T-cell (primary cell): ENCODE data around the gene SIGLEC6. TPM values are rescaled to one million over a fixed set of nuclear protein-coding genes. Genes with fewer than 3 reads are reported as not detected.
"Not testable (repeated sequence)": the region's sequence is repeated elsewhere in the genome, so short reads cannot be mapped to it uniquely, and the experiment has no call there.

Experiments
- ATAC-seq, 4 experiments: fragments of 200-7000 bp in 3 of 4; fragments of 150-1000 bp in 1 of 4; cut with Tn5 transposase; replicated peaks in 1 of 4; 1 replicate in 3 of 4; 2 replicates in 1 of 4; pipeline ENCODE4 v1.10.0; 2021; ENCODE audit warnings: moderate library complexity in 3 of 4, mild to moderate bottlenecking in 2 of 4, moderate number of reproducible peaks in 1 of 4
- CTCF ChIA-PET, 2 donors: fragments of 300-600 bp; sonication (Branson Sonifier 250); formaldehyde crosslinking; loops; one replicate each; lab custom pipeline; 2022; ENCODE audit warnings: antibody characterized with exemption in 2 of 2; lab: Charles Lee
- POLR2A ChIA-PET, 2 donors: fragments of 300-600 bp; sonication (Branson Sonifier 250); formaldehyde crosslinking; loops; one replicate each; lab custom pipeline; 2022; ENCODE audit warnings: antibody characterized with exemption in 2 of 2; lab: Charles Lee
- DNase-seq, 35 experiments: peaks; one replicate each; pipeline versions ENCODE4 v3.0.0 to v3.0.0-alpha.2; 2013 to 2023
- H3K27ac ChIP-seq: one replicate; pipeline ENCODE4 v1.5.1; 2013; ENCODE audit warnings: low read length
- H3K27me3 ChIP-seq, 2 experiments: replicated peaks in 1 of 2; 1 replicate in 1 of 2; 2 replicates in 1 of 2; pipeline versions ENCODE4 v1.6.1 to v1.7.0; 2013; ENCODE audit warnings: low read length in 1 of 2, mixed read lengths in 1 of 2; ENCODE audit not compliant: control insufficient read depth in 2 of 2, insufficient read depth in 2 of 2; ENCODE audit errors: extremely low read depth in 1 of 2
- H3K36me3 ChIP-seq, 2 donors: 1 replicate in 1 of 2; 2 replicates in 1 of 2; pipeline versions ENCODE4 v1.6.1 to v1.7.0; 2013; ENCODE audit warnings: low read length in 1 of 2; ENCODE audit not compliant: control insufficient read depth in 2 of 2, insufficient read depth in 1 of 2; ENCODE audit errors: extremely low read depth in 1 of 2
- H3K4me1 ChIP-seq, 2 experiments: 1 replicate in 1 of 2; 2 replicates in 1 of 2; pipeline versions ENCODE4 v1.6.1 to v1.7.0; 2013; ENCODE audit warnings: low read length in 2 of 2, mixed read lengths in 1 of 2; ENCODE audit not compliant: insufficient read depth in 2 of 2, control insufficient read depth in 1 of 2; ENCODE audit errors: extremely low read depth in 1 of 2
- H3K4me3 ChIP-seq, 2 donors: 1 replicate in 1 of 2; 2 replicates in 1 of 2; pipeline versions ENCODE4 v1.5.1 to v1.7.0; 2013; ENCODE audit warnings: mild to moderate bottlenecking in 2 of 2, low read length in 1 of 2, moderate library complexity in 1 of 2; ENCODE audit not compliant: control insufficient read depth in 1 of 2; ENCODE audit errors: extremely low read depth in 1 of 2
- H3K9me3 ChIP-seq: 2 replicates; pipeline ENCODE4 v1.7.0; 2013
- H3K27ac Mint-ChIP-seq, 2 donors: one replicate each; pipeline ENCODE4 v1.8.0; 2020 to 2021; ENCODE audit warnings: mild to moderate bottlenecking in 2 of 2, mixed read lengths in 2 of 2
- H3K27me3 Mint-ChIP-seq, 2 donors: one replicate each; pipeline ENCODE4 v1.8.0; 2021 to 2022; ENCODE audit warnings: mixed read lengths in 2 of 2
- H3K36me3 Mint-ChIP-seq: one replicate; pipeline ENCODE4 v1.8.0; 2021; ENCODE audit warnings: mixed read lengths
- H3K4me1 Mint-ChIP-seq, 3 donors: one replicate each; pipeline ENCODE4 v1.8.0; 2020 to 2022; ENCODE audit warnings: mixed read lengths in 3 of 3, mild to moderate bottlenecking in 1 of 3
- H3K4me3 Mint-ChIP-seq, 3 donors: one replicate each; pipeline ENCODE4 v1.8.0; 2020 to 2022; ENCODE audit warnings: mild to moderate bottlenecking in 3 of 3, mixed read lengths in 3 of 3, moderate library complexity in 3 of 3
- H3K9me3 Mint-ChIP-seq, 3 donors: one replicate each; pipeline ENCODE4 v1.8.0; 2020 to 2022; ENCODE audit warnings: mixed read lengths in 3 of 3
- WGBS: methylation state at CpG from one replicate; pipeline ENCODE4 v1.1.5; 2013; ENCODE audit warnings: missing lambda C conversion rate; ENCODE audit not compliant: insufficient coverage; 5-methylcytosine and 5-hydroxymethylcytosine counted together
- total RNA-seq, 35 experiments: library from RNA in 6 of 35; stranded (reverse) in 6 of 35; fragments of 120-200 nt in 1 of 35; gene quantifications; one replicate each; pipeline versions ENCODE4 v1.2.1 to v1.2.4 and lab custom pipeline; 2013 to 2026

The SIGLEC6 gene
- total RNA-seq, 5 donors from 2014 or later (not counting 1 experiment from before 2014, with no cell fraction given) = 0.23 to 0.79 (median 0.64) TPM; not detected in 1

DNA sequence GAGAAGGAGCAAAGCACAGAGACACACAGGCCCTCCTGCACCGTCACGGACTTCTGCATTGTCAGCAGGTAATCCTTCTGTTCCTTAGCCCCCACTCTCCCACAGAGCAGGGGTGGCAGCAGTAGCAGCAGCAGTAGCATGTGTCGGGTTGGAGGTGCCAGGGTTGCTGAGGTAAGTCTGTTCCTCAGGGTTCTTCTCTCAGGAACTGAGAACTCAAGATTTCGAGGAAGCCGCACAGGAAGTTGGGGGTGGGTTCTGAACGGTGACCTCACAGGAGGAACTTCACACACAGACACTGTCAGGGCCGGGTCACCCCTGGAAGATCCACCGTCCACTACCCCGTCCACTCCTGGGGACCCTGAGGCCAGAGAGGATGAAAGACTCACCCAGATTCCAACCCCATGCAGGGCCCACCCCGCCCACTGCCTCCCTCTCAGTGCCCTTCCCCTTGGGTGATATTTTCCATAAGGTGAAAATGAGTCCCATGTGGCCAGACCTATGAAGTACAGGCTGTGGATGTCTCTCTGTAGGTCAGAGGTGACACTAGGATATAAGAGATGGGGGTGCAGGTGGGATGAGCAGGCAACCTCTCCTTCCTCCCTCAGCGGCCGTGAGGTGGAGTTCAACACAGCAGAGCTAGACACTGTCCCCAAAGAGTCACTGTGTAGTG, 29.7 kb downstream of the SIGLEC6 start, which contains the start of gene SIGLEC12:
Gene SIGLEC12 (minus strand): TSS at position 207 of the 670 bp plus-strand sequence. CDS start 67 bp downstream, at position 140.
- Histone ChIP-seq H3K36me3 (no peaks in the 10 kb centered on the region), H3K9me3 (no peaks in the 10 kb centered on the region), H3K27me3 (peaks cover 0 to 19% of the 10 kb centered on the region in 2 experiments), H3K4me3 (no peak within 1 kb of the TSS), H3K27ac (no peak within 1 kb of the TSS), H3K4me1 (peaks cover 2 to 5% of the 10 kb centered on the region in 2 experiments)
- Mint-ChIP-seq H3K4me3 (no peak within 1 kb of the TSS), H3K36me3 (no peaks in the 10 kb centered on the region), H3K4me1 (peaks cover 5 to 10% (median 9%) of the 10 kb centered on the region in 3 donors), H3K27me3 (peaks cover 5 to 6% of the 10 kb centered on the region in 2 donors), H3K27ac (no peak within 1 kb of the TSS), H3K9me3 (peaks cover 0 to 13% (median 7%) of the 10 kb centered on the region in 3 donors)
- WGBS = 36% methylated on average over 3 of the region's 12 CpGs
- ATAC-seq = peak in 1 of 4 experiments; percentile 24
- POLR2A ChIA-PET = no interaction called here
- DNase-seq = peak in 5 of 35 experiments; percentile 5 to 31 (median 6)
- CTCF ChIA-PET = no interaction called here

GRCh38 chr19:51500931-51501330, 30.5 kb downstream of the SIGLEC6 start:
- H3K4me3 ChIP-seq, H3K36me3 Mint-ChIP-seq, H3K4me1 Mint-ChIP-seq, DNase-seq, H3K4me1 ChIP-seq, H3K9me3 ChIP-seq, H3K27ac Mint-ChIP-seq, ATAC-seq, CTCF ChIA-PET, H3K36me3 ChIP-seq, H3K27me3 Mint-ChIP-seq, H3K4me3 Mint-ChIP-seq, POLR2A ChIA-PET, H3K27ac ChIP-seq: not testable (repeated sequence)
- H3K27me3 ChIP-seq = peaks cover 0 to 20% of the 10 kb centered on the region in 2 experiments
- peaks cover 0 to 13% (median 7%) of the 10 kb centered on the region in 3 donors for H3K9me3 Mint-ChIP-seq
- WGBS = 60% methylated on average over 3 of the region's 8 CpGs

DNA sequence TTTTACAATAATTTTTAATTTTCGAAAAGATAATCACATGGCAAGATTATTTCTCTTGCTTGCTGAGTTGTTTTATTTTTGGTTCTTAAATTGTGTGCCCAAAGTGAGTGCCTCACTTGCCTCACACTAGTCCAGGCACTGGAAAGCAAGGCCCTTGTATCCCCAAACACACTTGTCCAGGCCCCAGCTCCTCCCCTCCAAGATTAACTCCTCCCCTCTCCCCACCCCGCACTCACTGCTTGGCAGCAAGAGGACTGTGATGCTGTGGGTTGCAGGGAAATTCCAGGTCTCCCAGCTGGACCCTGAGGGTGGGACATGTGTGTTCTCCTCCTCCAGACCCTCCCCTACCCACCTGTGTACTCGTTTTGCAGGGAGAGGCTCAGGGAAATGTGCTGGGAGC, 33.8 kb downstream of the SIGLEC6 start:
- 20% methylated on average over 1 of the region's 3 CpGs for WGBS
- Mint-ChIP-seq H3K4me1 (peaks cover 5 to 10% (median 9%) of the 10 kb centered on the region in 3 donors), H3K4me3 (no peak overlapping the region), H3K27ac (no peak overlapping the region), H3K27me3 (peaks cover 16 to 20% of the 10 kb centered on the region in 2 donors), H3K36me3 (no peaks in the 10 kb centered on the region), H3K9me3 (peaks cover 0 to 7% (median 4%) of the 10 kb centered on the region in 3 donors)
- ChIA-PET CTCF (no interaction called here), POLR2A (no interaction called here)
- Histone ChIP-seq H3K27me3 (peaks cover 0 to 25% of the 10 kb centered on the region in 2 experiments), H3K36me3 (no peaks in the 10 kb centered on the region), H3K9me3 (no peaks in the 10 kb centered on the region), H3K4me3 (no peak overlapping the region), H3K27ac (no peak overlapping the region), H3K4me1 (peaks cover 2 to 5% of the 10 kb centered on the region in 2 experiments)
- no peak for DNase-seq
- ATAC-seq = no peak

- H3K27me3 ChIP-seq = peaks cover 0 to 27% of the 10 kb centered on the region in 2 experiments
- DNase-seq = no peak
- H3K27ac ChIP-seq = no peak overlapping the region
- Mint-ChIP-seq H3K27me3 (peaks cover 18 to 24% of the 10 kb centered on the region in 2 donors), H3K9me3 (peaks cover 0 to 7% (median 4%) of the 10 kb centered on the region in 3 donors), H3K36me3 (no peaks in the 10 kb centered on the region), H3K4me3 (no peak overlapping the region), H3K4me1 (no peaks in the 10 kb centered on the region), H3K27ac (no peak overlapping the region)
- 0% methylated on average over 2 of the region's 2 CpGs for WGBS
- H3K4me3 ChIP-seq = no peak overlapping the region
- no peaks in the 10 kb centered on the region for H3K4me1 ChIP-seq
- H3K9me3 ChIP-seq = no peaks in the 10 kb centered on the region
- H3K36me3 ChIP-seq = no peaks in the 10 kb centered on the region
- POLR2A ChIA-PET = no interaction called here
- ATAC-seq = no peak
- CTCF ChIA-PET = no interaction called here
These were observed 37.7 kb downstream of the SIGLEC6 start for GRCh38 chr19:51493776-51494175.

- ChIA-PET CTCF (no interaction called here), POLR2A (no interaction called here)
- Mint-ChIP-seq H3K9me3 (peaks cover 0 to 7% (median 4%) of the 10 kb centered on the region in 3 donors), H3K27me3 (peaks cover 18 to 19% of the 10 kb centered on the region in 2 donors), H3K36me3 (no peaks in the 10 kb centered on the region), H3K4me3 (no peak overlapping the region), H3K4me1 (no peaks in the 10 kb centered on the region), H3K27ac (no peak overlapping the region)
- DNase-seq = no peak
- no peak for ATAC-seq
- H3K27me3 ChIP-seq = peaks cover 0 to 27% of the 10 kb centered on the region in 2 experiments
- H3K27ac ChIP-seq = no peak overlapping the region
- no peak overlapping the region for H3K4me3 ChIP-seq
- no peaks in the 10 kb centered on the region for H3K4me1 ChIP-seq
- no peaks in the 10 kb centered on the region for H3K36me3 ChIP-seq
- H3K9me3 ChIP-seq = no peaks in the 10 kb centered on the region
- 86% methylated on average over 1 of the region's 7 CpGs for WGBS
These were observed 39.9 kb downstream of the SIGLEC6 start for GRCh38 chr19:51491586-51491985.

GRCh38 chr19:51490676-51491075, 40.8 kb downstream of the SIGLEC6 start:
- no peaks in the 10 kb centered on the region for H3K36me3 Mint-ChIP-seq
- H3K27ac Mint-ChIP-seq = no peak overlapping the region
- no peak overlapping the region for H3K4me3 Mint-ChIP-seq
- peaks cover 0 to 24% of the 10 kb centered on the region in 2 experiments for H3K27me3 ChIP-seq
- H3K4me3 ChIP-seq = no peak overlapping the region
- no peaks in the 10 kb centered on the region for H3K9me3 ChIP-seq
- no peaks in the 10 kb centered on the region for H3K4me1 Mint-ChIP-seq
- no peaks in the 10 kb centered on the region for H3K4me1 ChIP-seq
- peaks cover 17 to 22% of the 10 kb centered on the region in 2 donors for H3K27me3 Mint-ChIP-seq
- 48% methylated on average over 10 of the region's 14 CpGs for WGBS
- ChIA-PET CTCF (no interaction called here), POLR2A (no interaction called here)
- H3K9me3 Mint-ChIP-seq = peaks cover 0 to 11% (median 4%) of the 10 kb centered on the region in 3 donors
- ATAC-seq (no peak), DNase-seq (no peak)
- H3K27ac ChIP-seq = no peak overlapping the region
- no peaks in the 10 kb centered on the region for H3K36me3 ChIP-seq
